Activated CD4-positive, alpha-beta memory T cell treated with anti-CD3 and anti-CD28 coated beads for 36 hours (primary cell): Measurements from ENCODE around the gene SNX30. TPM values are rescaled to one million over a fixed set of nuclear protein-coding genes. Genes with fewer than 3 reads are reported as not detected.

ENCODE experiments used
- CTCF ChIA-PET: fragments of 350-600 bp; sonication (Branson Sonifier 250); formaldehyde crosslinking; loops from one replicate; lab custom pipeline; 2021; ENCODE audit warnings: antibody characterized with exemption, inconsistent platforms; lab: Charles Lee
- POLR2A ChIA-PET: fragments of 350-600 bp; sonication (Branson Sonifier 250); formaldehyde crosslinking; loops from one replicate; lab custom pipeline; 2021; ENCODE audit warnings: antibody characterized with exemption; lab: Charles Lee
- DNase-seq: peaks from one replicate; pipeline ENCODE4 v3.0.0-alpha.2; 2020
- H3K27ac Mint-ChIP-seq: one replicate; pipeline ENCODE4 v1.8.0; 2021; ENCODE audit warnings: mixed read lengths
- H3K27me3 Mint-ChIP-seq: one replicate; pipeline ENCODE4 v1.8.0; 2021; ENCODE audit warnings: mixed read lengths
- H3K36me3 Mint-ChIP-seq: one replicate; pipeline ENCODE4 v1.8.0; 2021; ENCODE audit warnings: mixed read lengths
- H3K4me1 Mint-ChIP-seq: one replicate; pipeline ENCODE4 v1.8.0; 2021; ENCODE audit warnings: low read depth, mixed read lengths
- H3K4me3 Mint-ChIP-seq: one replicate; pipeline ENCODE4 v1.8.0; 2021; ENCODE audit warnings: mild to moderate bottlenecking, mixed read lengths
- H3K9me3 Mint-ChIP-seq: one replicate; pipeline ENCODE4 v1.8.0; 2021; ENCODE audit warnings: mixed read lengths
- intact Hi-C: fragments of 100-400 bp; cut with micrococcal nuclease; formaldehyde crosslinking; loops from one replicate; pipeline ENCODE4 v1.15.1; 2023
- total RNA-seq, 2 experiments: library from RNA; stranded (reverse); gene quantifications; one replicate each; pipeline ENCODE4 v1.2.3, GENCODE V29; 2021

SNX30 gene
- total RNA-seq, 2 experiments from 2014 or later: 4.4 to 4.8 TPM

- Mint-ChIP-seq H3K9me3 (no peaks in the 10 kb centered on the region), H3K4me1 (peaks cover 5% of the 10 kb centered on the region), H3K27me3 (no peaks in the 10 kb centered on the region), H3K27ac (no peak overlapping the region), H3K36me3 (peaks cover 7% of the 10 kb centered on the region), H3K4me3 (no peak overlapping the region)
- intact Hi-C loops: no loop called here
- ChIA-PET POLR2A (no interaction called here), CTCF (interaction anchor here (0.9 to 1.3 kb wide), 2 partner anchors 50 to 134 kb away, joined by 3 to 5 read pairs; no protein-coding TSS in a partner anchor)
- no peak for DNase-seq
Measured at GRCh38 chr9:112852741-112853504, 102.4 kb downstream of the SNX30 start.

GRCh38 chr9:112853882-112854585, 103.5 kb downstream of the SNX30 start:
- intact Hi-C loops: no loop called here
- Mint-ChIP-seq H3K4me3 (no peak overlapping the region), H3K36me3 (peaks cover 7% of the 10 kb centered on the region), H3K27me3 (no peaks in the 10 kb centered on the region), H3K27ac (no peak overlapping the region), H3K4me1 (no peaks in the 10 kb centered on the region), H3K9me3 (no peaks in the 10 kb centered on the region)
- ChIA-PET CTCF (interaction anchor here (0.9 kb wide), 1 partner anchor 135 kb away, joined by 3 read pairs; no protein-coding TSS in a partner anchor), POLR2A (no interaction called here)
- DNase-seq: no peak

- Mint-ChIP-seq H3K4me3 (no peak overlapping the region), H3K4me1 (no peaks in the 10 kb centered on the region), H3K27me3 (no peaks in the 10 kb centered on the region), H3K27ac (no peak overlapping the region), H3K36me3 (peaks cover 7% of the 10 kb centered on the region), H3K9me3 (no peaks in the 10 kb centered on the region)
- intact Hi-C loops: no loop called here
- POLR2A ChIA-PET: no interaction called here
- no peak for DNase-seq
- CTCF ChIA-PET: interaction anchor here (1.3 kb wide), 1 partner anchor 10 kb away, joined by 4 read pairs; no protein-coding TSS in a partner anchor
Measured at GRCh38 chr9:112854657-112855056, 104.1 kb downstream of the SNX30 start.

- Mint-ChIP-seq H3K27ac (no peak overlapping the region), H3K27me3 (no peaks in the 10 kb centered on the region), H3K9me3 (no peaks in the 10 kb centered on the region), H3K4me1 (no peaks in the 10 kb centered on the region), H3K36me3 (peaks cover 7% of the 10 kb centered on the region), H3K4me3 (no peak overlapping the region)
- CTCF ChIA-PET: interaction anchor here (1.1 to 1.3 kb wide), 2 partner anchors 11 to 47 kb away, joined by 4 to 5 read pairs; no protein-coding TSS in a partner anchor
- intact Hi-C loops: no loop called here
- POLR2A ChIA-PET: no interaction called here
- DNase-seq: no peak
Measured at GRCh38 chr9:112856200-112856599, 105.6 kb downstream of the SNX30 start.

GRCh38 chr9:112856843-112857242, 106.3 kb downstream of the SNX30 start:
- H3K9me3 Mint-ChIP-seq: no peaks in the 10 kb centered on the region
- no peaks in the 10 kb centered on the region for H3K27me3 Mint-ChIP-seq
- CTCF ChIA-PET: no interaction called here
- POLR2A ChIA-PET: no interaction called here
- intact Hi-C loops: no loop called here
- no peaks in the 10 kb centered on the region for H3K4me1 Mint-ChIP-seq
- no peak for DNase-seq
- H3K36me3 Mint-ChIP-seq: peaks cover 4% of the 10 kb centered on the region
- H3K4me3 Mint-ChIP-seq: no peak overlapping the region
- H3K27ac Mint-ChIP-seq: no peak overlapping the region

- H3K4me1 Mint-ChIP-seq: no peaks in the 10 kb centered on the region
- no peak for DNase-seq
- H3K27ac Mint-ChIP-seq: no peak overlapping the region
- intact Hi-C loops: no loop called here
- ChIA-PET POLR2A (no interaction called here), CTCF (interaction anchor here (0.7 kb wide), 1 partner anchor 9 kb away, joined by 3 read pairs; no protein-coding TSS in a partner anchor)
- H3K36me3 Mint-ChIP-seq: peaks cover 4% of the 10 kb centered on the region
- H3K27me3 Mint-ChIP-seq: no peaks in the 10 kb centered on the region
- no peaks in the 10 kb centered on the region for H3K9me3 Mint-ChIP-seq
- H3K4me3 Mint-ChIP-seq: no peak overlapping the region
Measured at GRCh38 chr9:112858005-112858404, 107.4 kb downstream of the SNX30 start.

- H3K27ac Mint-ChIP-seq: no peak overlapping the region
- H3K27me3 Mint-ChIP-seq: no peaks in the 10 kb centered on the region
- CTCF ChIA-PET: no interaction called here
Measured at GRCh38 chr9:112858625-112859147, 108.1 kb downstream of the SNX30 start.

GRCh38 chr9:112860451-112860850, 109.9 kb downstream of the SNX30 start:
- Mint-ChIP-seq H3K9me3 (no peaks in the 10 kb centered on the region), H3K4me3 (no peak overlapping the region), H3K36me3 (no peaks in the 10 kb centered on the region), H3K4me1 (peaks cover 7% of the 10 kb centered on the region), H3K27me3 (no peaks in the 10 kb centered on the region), H3K27ac (no peak overlapping the region)
- intact Hi-C loops: no loop called here
- DNase-seq: no peak
- ChIA-PET CTCF (interaction anchor here (0.6 to 1.4 kb wide), 2 partner anchors 43 to 274 kb away, joined by 3 read pairs; no protein-coding TSS in a partner anchor), POLR2A (no interaction called here)

More at GRCh38 chr9:112858625-112859147, 108.1 kb downstream of the SNX30 start:
- H3K9me3 Mint-ChIP-seq: no peaks in the 10 kb centered on the region
- no peak for DNase-seq
- peaks cover 1% of the 10 kb centered on the region for H3K36me3 Mint-ChIP-seq
- POLR2A ChIA-PET: no interaction called here
- H3K4me1 Mint-ChIP-seq: peaks cover 3% of the 10 kb centered on the region
- no peak overlapping the region for H3K4me3 Mint-ChIP-seq
- intact Hi-C loops: no loop called here

GRCh38 chr9:112861155-112861554, 110.6 kb downstream of the SNX30 start:
- H3K9me3 Mint-ChIP-seq: no peaks in the 10 kb centered on the region
- intact Hi-C loops: no loop called here
- POLR2A ChIA-PET: no interaction called here
- no peak overlapping the region for H3K27ac Mint-ChIP-seq
- no peaks in the 10 kb centered on the region for H3K27me3 Mint-ChIP-seq
- no peak for DNase-seq
- no peak overlapping the region for H3K4me3 Mint-ChIP-seq
- CTCF ChIA-PET: interaction anchor here (0.5 to 1.4 kb wide), 3 partner anchors 9 to 405 kb away, joined by 3 to 5 read pairs (median 3); no protein-coding TSS in a partner anchor
- peaks cover 7% of the 10 kb centered on the region for H3K4me1 Mint-ChIP-seq
- H3K36me3 Mint-ChIP-seq: no peaks in the 10 kb centered on the region

- ChIA-PET CTCF (interaction anchor here (0.5 to 0.6 kb wide), 2 partner anchors 9 to 404 kb away, joined by 3 to 5 read pairs; no protein-coding TSS in a partner anchor), POLR2A (no interaction called here)
- Mint-ChIP-seq H3K27me3 (no peaks in the 10 kb centered on the region), H3K4me3 (no peak overlapping the region), H3K9me3 (no peaks in the 10 kb centered on the region), H3K4me1 (peaks cover 7% of the 10 kb centered on the region), H3K36me3 (no peaks in the 10 kb centered on the region), H3K27ac (no peak overlapping the region)
- intact Hi-C loops: no loop called here
- no peak for DNase-seq
Measured at GRCh38 chr9:112861638-112862555, 111.3 kb downstream of the SNX30 start.

GRCh38 chr9:112863214-112863613, 112.7 kb downstream of the SNX30 start:
- no peak overlapping the region for H3K27ac Mint-ChIP-seq
- ChIA-PET CTCF (no interaction called here), POLR2A (no interaction called here)
- no peaks in the 10 kb centered on the region for H3K27me3 Mint-ChIP-seq
- no peaks in the 10 kb centered on the region for H3K9me3 Mint-ChIP-seq
- H3K36me3 Mint-ChIP-seq: no peaks in the 10 kb centered on the region
- intact Hi-C loops: no loop called here
- no peak overlapping the region for H3K4me3 Mint-ChIP-seq
- no peak for DNase-seq
- H3K4me1 Mint-ChIP-seq: peaks cover 16% of the 10 kb centered on the region
